OCI-LY7 (cell line): ENCODE data around the gene PCIF1. TPM values are rescaled to one million over a fixed set of nuclear protein-coding genes. Genes with fewer than 3 reads are reported as not detected.

Experiments used
- BruUV-seq: library from RNA; stranded (reverse); fragments of 400-500 nt; replicated peaks from 2 replicates; lab custom pipeline; 2021; lab: Mats Ljungman, UMichigan
- CTCF ChIA-PET: fragments of 300-600 bp; sonication (Branson Sonifier 250); formaldehyde crosslinking; loops from one replicate; lab custom pipeline; 2022; ENCODE audit warnings: antibody characterized with exemption; ENCODE audit not compliant: unreplicated experiment; lab: Charles Lee
- POLR2A ChIA-PET: fragments of 300-600 bp; sonication (Branson Sonifier 250); formaldehyde crosslinking; loops from one replicate; lab custom pipeline; 2022; ENCODE audit warnings: antibody characterized with exemption; lab: Charles Lee
- DNase-seq: peaks from one replicate; pipeline ENCODE4 v3.0.0-alpha.2; 2015; ENCODE audit warnings: low spot score
- H2AFZ ChIP-seq: fragments of 200-600 bp; sonication (generic), shearing (Covaris generic); 2 replicates; pipeline ENCODE4 v1.6.1; 2014; ENCODE audit warnings: mild to moderate bottlenecking, antibody characterized with exemption, low read length, moderate library complexity
- H3K27ac ChIP-seq: fragments of 200-600 bp; sonication (generic); 2 replicates; pipeline ENCODE4 v1.5.1; 2014; ENCODE audit warnings: mixed run types, low read depth, mild to moderate bottlenecking, moderate library complexity, low read length, inconsistent platforms; ENCODE audit not compliant: poor library complexity, severe bottlenecking
- H3K36me3 ChIP-seq: fragments of 200-600 bp; sonication (generic); 2 replicates; pipeline ENCODE4 v1.6.1; 2014; ENCODE audit warnings: mild to moderate bottlenecking, antibody characterized with exemption, low read length, moderate library complexity, mixed read lengths; ENCODE audit not compliant: insufficient read depth
- H3K4me1 ChIP-seq: fragments of 200-600 bp; sonication (generic); 2 replicates; pipeline ENCODE4 v1.5.1; 2014; ENCODE audit warnings: mild to moderate bottlenecking, low read length; ENCODE audit not compliant: insufficient read depth, poor library complexity, severe bottlenecking
- H3K4me2 ChIP-seq: fragments of 200-600 bp; sonication (generic); 2 replicates; pipeline ENCODE4 v1.6.1; 2014; ENCODE audit warnings: mild to moderate bottlenecking, low read length
- H3K4me3 ChIP-seq: fragments of 200-600 bp; sonication (generic); 2 replicates; pipeline ENCODE4 v1.5.1; 2014; ENCODE audit warnings: mild to moderate bottlenecking, low read depth, low read length; ENCODE audit not compliant: poor library complexity, severe bottlenecking
- H3K79me2 ChIP-seq: fragments of 200-600 bp; sonication (generic); 2 replicates; pipeline ENCODE4 v1.6.1; 2016; ENCODE audit warnings: low read depth, mild to moderate bottlenecking, low read length, moderate library complexity, mixed read lengths; ENCODE audit not compliant: insufficient read depth
- H3K9me2 ChIP-seq: fragments of 200-600 bp; sonication (generic); 2 replicates; pipeline ENCODE4 v1.6.1; 2016; ENCODE audit warnings: mild to moderate bottlenecking, low read length, mixed read lengths; ENCODE audit not compliant: insufficient read depth
- H3K9me3 ChIP-seq: fragments of 200-600 bp; sonication (generic); 2 replicates; pipeline ENCODE4 v1.6.1; 2014; ENCODE audit warnings: mild to moderate bottlenecking, mixed run types, low read length, mixed read lengths
- H4K20me1 ChIP-seq: fragments of 200-600 bp; sonication (generic); 2 replicates; pipeline ENCODE4 v1.6.1; 2014; ENCODE audit warnings: mild to moderate bottlenecking, antibody characterized with exemption, low read length, moderate library complexity, mixed read lengths; ENCODE audit not compliant: insufficient read depth
- CTCF ChIP-seq: fragments of 200-600 bp; sonication (generic); conservative IDR thresholded peaks from 2 replicates; pipeline ENCODE4 v1.5.1; 2014; ENCODE audit warnings: mild to moderate bottlenecking, antibody characterized with exemption, low read length, moderate library complexity, mixed read lengths
- EZH2phosphoT487 ChIP-seq: fragments of 200-600 bp; sonication (generic); IDR thresholded peaks from 2 replicates; pipeline ENCODE4 v1.6.1; 2018; ENCODE audit warnings: low read depth, borderline replicate concordance, mild to moderate bottlenecking, mixed run types, antibody characterized with exemption, low read length, moderate library complexity, mixed read lengths
- intact Hi-C: fragments of 100-400 bp; cut with micrococcal nuclease; formaldehyde crosslinking; loops from one replicate; pipeline ENCODE4 v1.10.0; 2022; ENCODE audit not compliant: unreplicated experiment
- total RNA-seq, 2 experiments: library from RNA; depleted of rRNA in 1 of 2; stranded (reverse); fragments of >200 nt in 1 of 2; shearing (Covaris generic) in 1 of 2; gene quantifications; 2 replicates each; pipeline ENCODE4 v1.2.3, GENCODE V29; 2014 to 2022

PCIF1 gene
- total RNA-seq, 2 experiments from 2014 or later = 21.2 to 40.6 TPM

GRCh38 chr20:45893831-45894230, 40.7 kb upstream of the PCIF1 start:
- H2AFZ ChIP-seq = no peak overlapping the region
- intact Hi-C loops = no loop called here

GRCh38 chr20:45894797-45895196, 39.7 kb upstream of the PCIF1 start:
- CTCF ChIA-PET = no interaction called here

More at GRCh38 chr20:45893831-45894230, 40.7 kb upstream of the PCIF1 start:
- no peak for DNase-seq
- H4K20me1 ChIP-seq = no peaks in the 10 kb centered on the region
- H3K36me3 ChIP-seq = peaks cover 4% of the 10 kb centered on the region
- no peak overlapping the region for H3K4me3 ChIP-seq
- ChIA-PET POLR2A (interaction anchor here (1.2 kb wide), 1 partner anchor 37 kb away, joined by 3 read pairs; the partner anchor contains the start of genes ACOT8 and ZSWIM3), CTCF (no interaction called here)
- no peaks in the 10 kb centered on the region for H3K79me2 ChIP-seq
- H3K9me2 ChIP-seq = no peaks in the 10 kb centered on the region
- peaks cover 15% of the 10 kb centered on the region for H3K4me1 ChIP-seq
- H3K4me2 ChIP-seq = no peak overlapping the region
- BruUV-seq = no TSS peak
- H3K27ac ChIP-seq = no peak overlapping the region
- TF ChIP-seq EZH2phosphoT487 (no peak), CTCF (no peak)
- H3K9me3 ChIP-seq = no peaks in the 10 kb centered on the region

More at GRCh38 chr20:45894797-45895196, 39.7 kb upstream of the PCIF1 start:
- intact Hi-C loops = no loop called here
- DNase-seq = no peak
- H3K9me3 ChIP-seq = no peaks in the 10 kb centered on the region
- no peaks in the 10 kb centered on the region for H3K9me2 ChIP-seq
- H3K79me2 ChIP-seq = no peaks in the 10 kb centered on the region
- no peak overlapping the region for H3K4me3 ChIP-seq
- POLR2A ChIA-PET = interaction anchor here (0.6 to 1.2 kb wide), 2 partner anchors 38 to 65 kb away, joined by 3 to 5 read pairs; partner anchors contain the start of genes ACOT8 and ZSWIM3
- BruUV-seq = no TSS peak
- H3K4me1 ChIP-seq = peaks cover 15% of the 10 kb centered on the region
- H3K4me2 ChIP-seq = no peak overlapping the region
- no peak for TF ChIP-seq EZH2phosphoT487
- TF ChIP-seq CTCF = no peak
- H3K36me3 ChIP-seq = peaks cover 4% of the 10 kb centered on the region
- no peak overlapping the region for H2AFZ ChIP-seq
- no peak overlapping the region for H3K27ac ChIP-seq
- H4K20me1 ChIP-seq = no peaks in the 10 kb centered on the region
